SK-N-SH (cell line): ENCODE measurements around the gene PYY.

Source experiments
- EP300 ChIP-seq, 2 experiments: IDR thresholded peaks; 2 replicates each; pipeline versions ENCODE4 v1.4.0 to v1.6.1; 2012; ENCODE audit warnings: borderline replicate concordance in 1 of 2, low read depth in 1 of 2, low read length in 1 of 2
- GATA2 ChIP-seq: sonication (generic); formaldehyde crosslinking; IDR thresholded peaks from 2 replicates; pipeline ENCODE4 v1.5.0; 2020; ENCODE audit warnings: mild to moderate bottlenecking, missing genetic modification reagents
- SIN3A ChIP-seq: IDR thresholded peaks from 2 replicates; pipeline ENCODE4 v1.6.1; 2012; ENCODE audit warnings: low read depth, mild to moderate bottlenecking, low read length, moderate library complexity, borderline replicate concordance
- TF ChIP-seq, protein P1 (sequence below): fragments of 200-600 bp; sonication (generic); IDR thresholded peaks from 2 replicates; pipeline ENCODE4 v1.6.1; 2017; ENCODE audit warnings: antibody characterized with exemption, mild to moderate bottlenecking, moderate library complexity
- TF ChIP-seq, protein P2 (sequence below): fragments of 150-350 bp; IDR thresholded peaks from 2 replicates; pipeline ENCODE4 v1.6.1; 2017; ENCODE audit warnings: antibody characterized with exemption, low read length, low read depth, borderline replicate concordance

DNA sequence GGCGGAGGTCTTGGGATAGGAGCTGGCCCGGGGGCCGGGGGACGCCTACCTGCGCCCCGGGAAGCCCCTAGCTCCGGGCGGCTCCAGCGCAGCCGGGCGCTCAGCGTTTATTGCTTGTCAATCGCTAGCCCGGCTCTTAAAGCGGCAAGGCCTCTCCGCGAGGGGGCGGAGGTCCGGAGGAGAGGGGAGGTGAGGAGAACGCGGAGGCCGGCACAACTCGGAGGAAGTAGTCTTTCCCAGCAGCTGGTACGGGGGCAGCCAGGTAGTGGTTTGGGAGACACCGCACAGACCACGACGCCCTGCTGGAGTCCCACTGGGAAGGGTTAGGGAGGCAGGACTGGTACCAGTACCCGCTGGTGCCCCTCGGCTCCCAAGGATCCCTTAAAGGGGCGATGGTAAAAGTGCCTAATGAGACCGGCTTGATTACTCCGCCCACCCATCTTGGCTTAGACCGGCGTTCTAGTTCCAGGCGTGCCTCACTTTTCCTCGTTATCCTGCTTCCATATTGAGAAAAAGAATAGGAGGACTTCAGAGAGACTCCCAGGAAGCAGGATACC lies 46.2 kb downstream of the PYY start, which contains the start of gene MPP2:
- TF ChIP-seq EP300 (IDR thresholded peaks at IDR 0.05; ENCODE audit: borderline replicate concordance in 1 of 2, low read depth in 1 of 2, low read length in 1 of 2) (no peak), SIN3A (0 out of 2 replicates have a peak, but pooled peaks have one; percentile 10), GATA2 (CRISPR knock-in tag) (no peak)
- TF ChIP-seq, protein P1, sequence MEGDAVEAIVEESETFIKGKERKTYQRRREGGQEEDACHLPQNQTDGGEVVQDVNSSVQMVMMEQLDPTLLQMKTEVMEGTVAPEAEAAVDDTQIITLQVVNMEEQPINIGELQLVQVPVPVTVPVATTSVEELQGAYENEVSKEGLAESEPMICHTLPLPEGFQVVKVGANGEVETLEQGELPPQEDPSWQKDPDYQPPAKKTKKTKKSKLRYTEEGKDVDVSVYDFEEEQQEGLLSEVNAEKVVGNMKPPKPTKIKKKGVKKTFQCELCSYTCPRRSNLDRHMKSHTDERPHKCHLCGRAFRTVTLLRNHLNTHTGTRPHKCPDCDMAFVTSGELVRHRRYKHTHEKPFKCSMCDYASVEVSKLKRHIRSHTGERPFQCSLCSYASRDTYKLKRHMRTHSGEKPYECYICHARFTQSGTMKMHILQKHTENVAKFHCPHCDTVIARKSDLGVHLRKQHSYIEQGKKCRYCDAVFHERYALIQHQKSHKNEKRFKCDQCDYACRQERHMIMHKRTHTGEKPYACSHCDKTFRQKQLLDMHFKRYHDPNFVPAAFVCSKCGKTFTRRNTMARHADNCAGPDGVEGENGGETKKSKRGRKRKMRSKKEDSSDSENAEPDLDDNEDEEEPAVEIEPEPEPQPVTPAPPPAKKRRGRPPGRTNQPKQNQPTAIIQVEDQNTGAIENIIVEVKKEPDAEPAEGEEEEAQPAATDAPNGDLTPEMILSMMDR, result peak; percentile 20; the same call in 1 of the 2 replicates
- TF ChIP-seq, protein P2, sequence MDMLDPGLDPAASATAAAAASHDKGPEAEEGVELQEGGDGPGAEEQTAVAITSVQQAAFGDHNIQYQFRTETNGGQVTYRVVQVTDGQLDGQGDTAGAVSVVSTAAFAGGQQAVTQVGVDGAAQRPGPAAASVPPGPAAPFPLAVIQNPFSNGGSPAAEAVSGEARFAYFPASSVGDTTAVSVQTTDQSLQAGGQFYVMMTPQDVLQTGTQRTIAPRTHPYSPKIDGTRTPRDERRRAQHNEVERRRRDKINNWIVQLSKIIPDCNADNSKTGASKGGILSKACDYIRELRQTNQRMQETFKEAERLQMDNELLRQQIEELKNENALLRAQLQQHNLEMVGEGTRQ, result no peak
